Hepatocyte (in vitro differentiated cells): Measurements from ENCODE around the gene POU2F2.

Experiments used
- CTCF ChIP-seq: fragments of 200-600 bp; sonication (generic); IDR thresholded peaks from 2 replicates; pipeline ENCODE4 v1.5.1; 2016; ENCODE audit warnings: antibody characterized with exemption, mild to moderate bottlenecking; ENCODE audit not compliant: poor library complexity
- EZH2 ChIP-seq: fragments of 200-600 bp; sonication (generic); IDR thresholded peaks from 2 replicates; pipeline ENCODE4 v1.6.1; 2016; ENCODE audit warnings: antibody characterized with exemption, mild to moderate bottlenecking, borderline replicate concordance
- EZH2phosphoT487 ChIP-seq: fragments of 200-600 bp; sonication (generic); IDR thresholded peaks from one replicate; pipeline ENCODE4 v1.6.1; 2018; ENCODE audit warnings: antibody characterized with exemption, mild to moderate bottlenecking, low read depth, moderate library complexity; ENCODE audit not compliant: unreplicated experiment, severe bottlenecking

GRCh38 chr19:42068361-42068755 lies 63.9 kb downstream of the POU2F2 start:
- no peak for TF ChIP-seq CTCF
- TF ChIP-seq EZH2, result no peak
- no peak for TF ChIP-seq EZH2phosphoT487
